GM23248 (cell line): ENCODE data around the gene ATP6V0D1. TPM values are rescaled to one million over a fixed set of nuclear protein-coding genes. Genes with fewer than 3 reads are reported as not detected.

ENCODE experiments used
- DNase-seq: peaks from one replicate; pipeline ENCODE4 v3.0.0-alpha.2; 2015
- H2AFZ ChIP-seq: fragments of 200-600 bp; sonication (generic); 2 replicates; pipeline ENCODE4 v1.6.1; 2016; ENCODE audit warnings: antibody characterized with exemption
- H3F3A ChIP-seq: fragments of 200-600 bp; sonication (generic); 2 replicates; pipeline ENCODE4 v1.6.1; 2016; ENCODE audit warnings: mild to moderate bottlenecking, antibody characterized with exemption, mixed run types; ENCODE audit not compliant: insufficient read depth
- H3K27ac ChIP-seq: fragments of 200-600 bp; sonication (generic); 2 replicates; pipeline ENCODE4 v1.5.1; 2016; ENCODE audit warnings: mild to moderate bottlenecking
- H3K27me3 ChIP-seq: fragments of 200-600 bp; sonication (generic); replicated peaks from 2 replicates; pipeline ENCODE4 v1.6.1; 2016; ENCODE audit warnings: mild to moderate bottlenecking; ENCODE audit not compliant: insufficient read depth
- H3K36me3 ChIP-seq: fragments of 200-600 bp; sonication (generic); 2 replicates; pipeline ENCODE4 v1.6.1; 2016; ENCODE audit warnings: low read depth, mild to moderate bottlenecking
- H3K4me1 ChIP-seq: fragments of 200-600 bp; sonication (generic); 2 replicates; pipeline ENCODE4 v1.6.1; 2016; ENCODE audit warnings: mild to moderate bottlenecking; ENCODE audit not compliant: insufficient read depth
- H3K4me2 ChIP-seq: fragments of 200-600 bp; sonication (generic); one replicate; pipeline ENCODE4 v1.6.1; 2016; ENCODE audit warnings: mild to moderate bottlenecking; ENCODE audit not compliant: unreplicated experiment
- H3K4me3 ChIP-seq: fragments of 200-600 bp; sonication (generic); 2 replicates; pipeline ENCODE4 v1.5.1; 2016; ENCODE audit warnings: mild to moderate bottlenecking
- H3K79me2 ChIP-seq: fragments of 200-600 bp; sonication (generic); 2 replicates; pipeline ENCODE4 v1.6.1; 2016; ENCODE audit warnings: mild to moderate bottlenecking; ENCODE audit not compliant: insufficient read depth
- H3K9ac ChIP-seq: fragments of 200-600 bp; sonication (generic); 2 replicates; pipeline ENCODE4 v1.6.1; 2016; ENCODE audit warnings: mild to moderate bottlenecking
- H3K9me2 ChIP-seq: fragments of 200-600 bp; sonication (generic); 2 replicates; pipeline ENCODE4 v1.6.1; 2016; ENCODE audit warnings: mixed run types, mild to moderate bottlenecking, moderate library complexity; ENCODE audit not compliant: insufficient read depth
- H3K9me3 ChIP-seq: fragments of 200-600 bp; sonication (generic); one replicate; pipeline ENCODE4 v1.6.1; 2017; ENCODE audit warnings: low read depth
- H4K20me1 ChIP-seq: fragments of 200-600 bp; sonication (generic); 2 replicates; pipeline ENCODE4 v1.6.0; 2016; ENCODE audit not compliant: insufficient read depth
- EZH2 ChIP-seq: fragments of 200-600 bp; sonication (generic); IDR thresholded peaks from 2 replicates; pipeline ENCODE4 v1.6.1; 2018; ENCODE audit warnings: antibody characterized with exemption, mild to moderate bottlenecking; ENCODE audit not compliant: insufficient read depth, poor library complexity, severe bottlenecking
- EZH2phosphoT487 ChIP-seq: fragments of 200-600 bp; sonication (generic); IDR thresholded peaks from 2 replicates; pipeline ENCODE4 v1.6.1; 2018; ENCODE audit warnings: antibody characterized with exemption, moderate library complexity, mild to moderate bottlenecking, low read depth; ENCODE audit not compliant: insufficient read depth
- WGBS, 2 experiments: methylation state at CpG; one replicate each; pipeline ENCODE4 v1.1.6; 2015 to 2017; ENCODE audit warnings: low lambda C conversion rate in 2 of 2, low coverage in 1 of 2; ENCODE audit errors: missing lambda C conversion rate in 2 of 2; 5-methylcytosine and 5-hydroxymethylcytosine counted together
- in situ Hi-C: fragments of 300-500 bp; cut with MboI; formaldehyde crosslinking; loops from 2 replicates; pipeline ENCODE4 v1.15.0; 2020
- polyA plus RNA-seq: library from polyadenylated mRNA; unstranded; fragments of >200 nt; fragmentation: Nextera tagmentation; extraction: Ambion mirVana; gene quantifications from 2 replicates; pipeline ENCODE4 v1.2.1, GENCODE V29; 2016
- total RNA-seq: library from RNA; depleted of rRNA; stranded (reverse); fragments of >200 nt; shearing (Covaris generic); gene quantifications from 2 replicates; pipeline ENCODE4 v1.2.3, GENCODE V29; 2014

ATP6V0D1 gene
- total and polyA plus RNA-seq, 2 experiments from 2014 or later, result 135 to 166 TPM

DNA sequence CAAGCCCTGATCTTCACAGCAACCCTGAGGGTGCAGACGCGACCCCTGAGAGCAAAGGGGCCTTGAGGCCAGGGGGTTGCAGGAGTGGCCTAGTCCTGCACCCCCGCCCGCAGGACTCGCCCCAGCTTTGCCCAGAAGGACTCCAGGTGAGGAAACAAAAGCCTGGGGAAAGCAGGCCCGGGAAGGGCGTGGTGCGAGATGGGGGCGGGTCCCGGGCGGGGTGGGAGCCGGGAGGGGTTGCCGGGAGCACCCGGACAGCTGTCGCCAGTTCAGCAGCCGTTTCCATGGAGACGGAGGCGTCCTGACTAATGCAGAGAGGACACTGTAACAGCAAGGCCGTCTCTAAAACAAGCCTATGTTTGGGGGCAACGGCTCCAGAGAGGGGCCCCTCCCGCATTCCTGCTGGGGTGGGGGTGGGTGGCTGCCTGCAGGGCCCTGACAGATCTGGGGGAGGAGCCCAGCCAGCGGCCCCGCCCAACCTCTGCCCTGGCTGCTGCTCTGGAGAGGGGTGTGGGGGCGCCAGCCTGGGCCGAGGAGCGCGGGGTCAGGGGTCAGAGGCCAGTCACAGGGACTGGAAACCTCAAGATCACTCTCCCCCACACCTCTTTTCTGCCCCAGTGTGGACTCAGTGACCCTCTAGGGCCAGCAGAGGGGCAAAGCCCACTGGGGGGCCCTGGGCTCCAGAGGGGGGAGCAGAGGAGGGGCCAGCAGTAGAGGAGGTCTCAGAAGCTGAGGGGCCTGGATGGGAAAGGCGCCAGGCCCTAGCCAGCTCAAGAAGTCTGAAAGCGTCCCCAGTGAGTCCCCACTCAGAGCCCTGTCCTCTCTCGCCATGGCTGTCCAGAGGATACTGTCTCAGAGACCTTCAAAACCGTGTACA lies 84.6 kb downstream of the ATP6V0D1 start:
- peaks cover 6% of the 10 kb centered on the region; the same call in 1 of the 2 replicates for H3K4me1 ChIP-seq
- no peak overlapping the region for H3K4me3 ChIP-seq
- H4K20me1 ChIP-seq, result no peaks in the 10 kb centered on the region
- in situ Hi-C loops, result no loop called here
- no peaks in the 10 kb centered on the region for H3K9me2 ChIP-seq
- H3K36me3 ChIP-seq, result no peaks in the 10 kb centered on the region
- H3F3A ChIP-seq, result no peaks in the 10 kb centered on the region
- peak overlapping the region; percentile 65 for H3K9ac ChIP-seq
- peak; percentile 93 for DNase-seq
- WGBS, 2 experiments, result 22 to 35% methylated on average over 17 to 28 of the region's 31 CpGs
- H2AFZ ChIP-seq, result no peak overlapping the region
- TF ChIP-seq EZH2phosphoT487, result no peak
- no peak for TF ChIP-seq EZH2
- H3K27ac ChIP-seq, result no peak overlapping the region
- no peaks in the 10 kb centered on the region for H3K9me3 ChIP-seq
- no peaks in the 10 kb centered on the region for H3K27me3 ChIP-seq
- no peaks in the 10 kb centered on the region for H3K79me2 ChIP-seq
- H3K4me2 ChIP-seq, result peak overlapping the region; percentile 1

GRCh38 chr16:67395458-67396158 lies 85.3 kb downstream of the ATP6V0D1 start:
- H2AFZ ChIP-seq, result no peak overlapping the region
- no peaks in the 10 kb centered on the region for H3K79me2 ChIP-seq
- H3K9me3 ChIP-seq, result no peaks in the 10 kb centered on the region
- H3K36me3 ChIP-seq, result no peaks in the 10 kb centered on the region
- H3K27me3 ChIP-seq, result no peaks in the 10 kb centered on the region
- H3K4me1 ChIP-seq, result peaks cover 6% of the 10 kb centered on the region; the same call in 1 of the 2 replicates
- no peaks in the 10 kb centered on the region for H4K20me1 ChIP-seq
- TF ChIP-seq EZH2, result no peak
- no peaks in the 10 kb centered on the region for H3K9me2 ChIP-seq
- H3F3A ChIP-seq, result no peaks in the 10 kb centered on the region
- H3K9ac ChIP-seq, result peak overlapping the region; percentile 33; the same call in 1 of the 2 replicates
- H3K27ac ChIP-seq, result no peak overlapping the region
- in situ Hi-C loops, result no loop called here
- 81 to 86% methylated on average over 13 of the region's 13 CpGs for WGBS, 2 experiments
- no peak overlapping the region for H3K4me2 ChIP-seq
- DNase-seq, result peak; percentile 45
- H3K4me3 ChIP-seq, result no peak overlapping the region

DNA sequence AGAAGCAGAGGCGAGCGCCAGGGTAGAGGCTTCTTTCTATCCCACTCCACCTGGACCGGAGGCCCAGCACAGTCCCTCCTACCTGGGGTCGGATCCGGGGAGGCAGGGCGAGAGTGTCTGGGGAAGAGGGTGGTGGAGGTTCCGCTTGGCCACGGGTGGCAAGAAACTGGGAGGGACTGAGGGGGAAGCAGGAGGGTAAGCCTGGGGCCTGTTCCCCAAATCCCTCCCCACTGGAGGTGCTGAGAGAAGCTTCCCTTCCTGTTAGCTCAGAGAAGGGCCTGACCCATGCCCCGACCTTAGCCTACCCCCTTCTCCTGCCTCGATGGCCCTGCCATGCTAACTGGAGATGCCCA lies 85.9 kb downstream of the ATP6V0D1 start:
- Histone ChIP-seq H3K9me2 (no peaks in the 10 kb centered on the region), H4K20me1 (no peaks in the 10 kb centered on the region), H3K36me3 (no peaks in the 10 kb centered on the region), H3K9me3 (no peaks in the 10 kb centered on the region), H3K4me3 (no peak overlapping the region), H3F3A (no peaks in the 10 kb centered on the region), H3K9ac (no peak overlapping the region), H3K27ac (no peak overlapping the region), H3K4me2 (no peak overlapping the region), H3K4me1 (peaks cover 6% of the 10 kb centered on the region; the same call in 1 of the 2 replicates), H3K79me2 (no peaks in the 10 kb centered on the region), H3K27me3 (no peaks in the 10 kb centered on the region), H2AFZ (no peak overlapping the region)
- TF ChIP-seq EZH2 (no peak), EZH2phosphoT487 (no peak)
- WGBS, 2 experiments, result 91 to 93% methylated on average over 10 of the region's 10 CpGs
- no peak for DNase-seq
- in situ Hi-C loops, result no loop called here

DNA sequence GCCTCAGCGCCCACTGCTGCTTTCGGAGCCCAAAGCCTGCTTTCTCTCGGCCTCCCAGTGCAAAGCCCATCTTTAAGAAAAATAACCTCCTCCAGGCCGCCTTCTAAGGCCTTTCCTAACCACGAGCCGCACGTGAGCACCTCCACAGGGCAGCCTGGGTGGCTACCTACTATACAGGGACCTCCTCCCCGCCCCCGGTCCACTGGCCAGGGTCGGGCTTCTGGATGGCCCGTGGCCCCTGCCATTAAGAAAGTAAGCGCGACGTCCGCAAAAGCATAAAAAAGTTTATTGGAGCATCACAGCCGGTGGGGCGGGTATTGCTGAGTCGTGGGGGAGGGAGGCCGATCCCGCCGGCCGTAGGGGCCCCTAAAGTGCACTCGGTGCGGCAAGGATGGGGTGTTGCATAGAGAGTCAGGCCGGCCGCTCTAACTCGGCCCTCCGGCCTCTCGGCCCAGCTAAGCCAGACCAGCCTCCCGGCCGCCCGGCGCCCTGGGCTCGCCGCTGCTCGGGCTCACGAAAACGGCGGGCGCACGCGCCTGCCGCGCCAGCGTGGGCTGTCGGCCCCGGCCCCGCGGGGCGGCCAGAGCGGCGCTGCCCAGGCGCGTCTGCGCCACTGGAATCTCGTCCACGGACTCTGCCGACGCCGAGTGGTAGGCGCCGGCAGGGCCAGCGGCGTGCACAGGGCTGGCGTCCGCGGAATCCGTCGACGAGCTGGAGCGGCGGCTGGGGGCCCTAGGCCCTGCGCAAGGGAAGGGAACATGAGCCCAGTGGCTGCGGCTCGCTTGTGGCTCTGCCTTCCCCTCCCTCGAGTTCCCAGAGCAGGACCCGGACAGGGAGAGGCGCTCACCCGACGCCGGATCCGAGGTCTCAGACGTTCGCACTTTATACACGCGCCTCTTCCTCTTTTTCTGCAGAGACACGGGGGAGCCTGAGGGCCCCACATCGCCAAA lies 86.5 kb downstream of the ATP6V0D1 start:
- in situ Hi-C loops, result no loop called here
- Histone ChIP-seq H3K4me3 (peak overlapping the region; percentile 54; the same call in 1 of the 2 replicates), H3K27ac (no peak overlapping the region), H3K27me3 (no peaks in the 10 kb centered on the region), H3K9ac (peak overlapping the region; percentile 69; the same call in 1 of the 2 replicates), H3K9me2 (no peaks in the 10 kb centered on the region), H3K36me3 (no peaks in the 10 kb centered on the region), H3K79me2 (no peaks in the 10 kb centered on the region), H3F3A (no peaks in the 10 kb centered on the region), H4K20me1 (no peaks in the 10 kb centered on the region), H3K4me2 (no peak overlapping the region), H2AFZ (peak overlapping the region; percentile 64), H3K4me1 (peaks cover 6% of the 10 kb centered on the region; the same call in 1 of the 2 replicates), H3K9me3 (no peaks in the 10 kb centered on the region)
- no peak for TF ChIP-seq EZH2phosphoT487
- TF ChIP-seq EZH2, result peak; percentile 55
- 21 to 22% methylated on average over 75 to 87 of the region's 88 CpGs for WGBS, 2 experiments
- DNase-seq, result peak; percentile 53
